GM18507 (cell line): Measurements from ENCODE around the gene MSANTD1.

ENCODE experiments used
- DNase-seq: peaks from one replicate; pipeline ENCODE4 v3.0.0; 2011; ENCODE audit warnings: low read depth; ENCODE audit not compliant: insufficient read length; ENCODE audit errors: extremely low spot score
- FAIRE-seq: peaks from 2 replicates; lab custom pipeline; 2011; peaks lifted over from hg19 to GRCh38; lab: Jason Lieb, UNC

MSANTD1 gene

DNA sequence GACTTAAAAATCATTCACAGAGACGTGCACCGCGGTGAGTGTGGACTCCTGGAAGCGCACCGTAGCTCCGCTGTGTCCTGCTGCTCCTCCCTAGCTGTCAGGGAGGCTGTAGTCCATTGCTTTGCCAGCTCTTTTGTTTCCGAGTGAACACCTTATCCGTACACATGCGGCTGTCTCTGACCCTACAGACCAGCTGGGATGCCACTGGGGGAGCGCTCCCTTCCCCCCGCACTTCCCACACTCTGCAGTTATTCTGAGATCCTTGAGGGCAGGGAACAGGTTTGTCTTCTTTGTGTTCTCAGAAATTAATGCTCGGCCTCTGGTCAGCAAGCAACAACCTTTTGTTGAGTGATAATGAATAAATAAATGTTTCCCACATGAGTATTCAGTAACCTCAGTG lies 33.7 kb upstream of the MSANTD1 start:
- FAIRE-seq (no peak), DNase-seq (no peak)

DNA sequence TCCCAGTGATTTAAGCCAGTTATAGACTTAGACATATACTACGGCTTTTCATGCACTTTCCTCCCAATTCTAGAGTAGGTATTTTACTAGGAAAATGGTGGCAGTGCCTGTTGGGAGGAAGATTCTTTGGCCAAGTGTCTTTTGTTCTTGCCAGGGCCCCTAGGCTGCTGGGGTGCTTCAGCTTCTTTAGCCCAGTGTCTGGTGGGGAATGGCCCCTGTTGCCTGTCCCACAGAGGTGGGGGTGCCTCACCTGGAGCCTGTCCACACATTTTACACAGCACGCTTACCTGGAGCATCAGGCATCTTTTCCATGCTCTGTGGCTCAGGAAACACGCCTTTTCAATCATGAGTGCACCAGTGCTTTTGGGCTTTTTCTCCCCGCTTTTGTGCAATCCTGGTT lies 33.2 kb upstream of the MSANTD1 start:
- DNase-seq (no peak), FAIRE-seq (no peak)

DNA sequence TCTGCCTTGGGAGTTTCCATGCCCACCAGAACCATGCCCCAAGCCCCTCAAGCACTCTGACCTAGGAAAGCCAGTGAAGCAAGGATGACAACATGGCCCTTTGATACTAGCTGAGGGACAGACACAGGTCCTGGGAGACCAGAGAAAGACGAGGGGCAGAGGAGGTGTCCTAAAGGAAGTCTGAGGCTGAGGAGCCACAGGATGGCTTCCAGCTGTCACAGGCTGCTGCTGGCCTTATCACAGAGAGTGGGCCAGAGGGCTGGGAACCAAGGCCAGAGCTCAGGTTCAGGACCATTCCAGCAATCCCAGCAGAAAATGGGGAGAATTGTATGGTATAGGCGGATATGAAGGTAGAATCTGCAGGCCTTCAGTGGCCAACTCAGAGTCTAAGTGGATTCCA lies 31.7 kb upstream of the MSANTD1 start:
- no peak for FAIRE-seq

DNA sequence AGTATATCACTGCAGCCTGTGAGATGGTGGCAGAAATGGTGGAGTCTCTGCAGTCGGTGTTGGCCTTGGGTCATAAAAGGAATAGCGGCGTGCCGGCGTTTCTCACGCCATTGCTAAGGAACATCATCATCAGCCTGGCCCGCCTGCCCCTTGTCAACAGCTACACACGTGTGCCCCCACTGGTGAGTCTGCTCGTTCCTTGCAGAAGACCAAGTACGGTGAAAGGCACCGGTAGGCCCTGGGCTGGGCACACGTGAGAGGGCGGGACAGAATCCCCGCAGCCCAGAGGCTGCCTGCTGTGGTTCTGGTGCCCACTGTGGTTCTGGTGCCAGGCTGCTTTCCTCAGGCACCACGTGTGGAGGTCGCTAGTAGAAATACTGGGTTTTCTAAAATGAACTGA lies 31.2 kb upstream of the MSANTD1 start:
- DNase-seq (no peak), FAIRE-seq (no peak)

More for the DNA sequence above, 31.7 kb upstream of the MSANTD1 start:
- DNase-seq = no peak

DNA sequence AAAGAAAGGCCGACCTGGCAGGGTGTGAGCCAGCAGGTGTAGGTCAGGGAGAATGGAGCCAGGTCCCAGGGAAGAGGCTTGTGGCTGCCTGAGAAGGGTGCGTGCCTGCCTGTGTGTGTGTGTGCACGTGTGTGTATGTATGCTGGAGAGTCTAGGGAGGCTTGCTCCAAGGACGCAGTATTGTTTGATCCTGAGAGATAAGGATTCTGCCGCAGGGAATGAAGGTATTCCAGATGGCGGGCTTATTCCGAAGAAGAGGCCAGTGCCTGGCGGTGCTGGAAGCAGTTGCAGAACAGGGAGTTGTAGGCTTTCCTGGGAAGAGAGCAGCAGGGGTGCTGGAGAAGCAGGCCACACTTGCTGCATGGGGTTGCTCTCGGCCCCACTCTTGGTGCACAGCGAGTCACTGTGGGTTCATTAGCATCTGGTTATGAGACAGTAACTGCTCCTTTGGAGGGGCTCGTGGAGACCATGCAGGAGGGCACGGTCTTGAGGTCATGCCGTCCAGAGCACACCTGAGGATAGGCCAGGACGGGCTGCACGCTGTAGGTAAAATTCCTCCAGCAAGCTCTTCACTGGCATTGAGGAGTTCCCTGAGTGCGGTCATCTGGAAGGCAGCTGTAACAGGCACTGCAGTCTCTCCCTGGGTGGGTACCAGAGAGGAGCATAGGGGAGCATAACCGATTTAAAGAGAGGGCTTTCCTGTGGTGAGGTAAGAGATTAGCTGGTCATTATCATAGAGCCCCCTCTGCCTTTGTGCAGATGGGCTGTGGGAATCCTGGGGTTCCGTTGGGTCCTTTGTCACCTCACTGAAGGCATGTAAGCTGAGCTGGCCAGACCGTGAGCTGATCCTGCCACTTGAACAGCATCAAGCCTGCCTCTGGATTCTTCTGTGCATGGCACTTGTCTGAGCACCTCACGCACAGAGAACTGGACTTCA lies 29.9 kb upstream of the MSANTD1 start:
- no peak for DNase-seq
- no peak for FAIRE-seq

DNA sequence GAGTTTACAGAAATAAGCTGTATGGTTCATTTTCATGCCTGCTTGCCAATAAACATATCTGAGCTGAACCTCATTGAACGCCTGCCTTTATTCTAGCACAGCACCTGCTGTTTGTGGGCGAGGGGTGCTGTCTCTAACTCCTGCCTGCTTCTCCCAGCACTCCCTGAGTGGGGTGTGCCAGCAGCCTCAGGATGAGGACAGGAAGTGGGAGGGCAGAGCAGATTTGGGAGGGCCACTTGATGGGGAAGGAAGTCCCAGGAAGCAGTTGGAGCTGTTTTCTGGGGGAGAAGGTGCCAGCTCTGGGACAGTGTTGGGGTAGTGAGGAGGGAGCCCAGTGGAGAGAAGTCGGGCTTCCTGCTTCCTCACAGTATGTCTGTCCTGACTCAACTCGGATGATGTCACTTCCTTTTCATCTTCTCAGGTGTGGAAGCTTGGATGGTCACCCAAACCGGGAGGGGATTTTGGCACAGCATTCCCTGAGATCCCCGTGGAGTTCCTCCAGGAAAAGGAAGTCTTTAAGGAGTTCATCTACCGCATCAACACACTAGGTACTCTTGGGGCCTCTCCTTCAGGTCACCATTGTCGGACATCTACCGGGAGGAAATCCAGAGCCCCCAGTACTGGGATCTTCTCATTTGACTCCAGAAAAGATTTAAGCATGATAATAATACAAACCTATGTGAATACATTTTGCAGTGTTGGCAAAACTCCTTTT lies 29.0 kb upstream of the MSANTD1 start:
- DNase-seq = no peak
- FAIRE-seq = no peak

DNA sequence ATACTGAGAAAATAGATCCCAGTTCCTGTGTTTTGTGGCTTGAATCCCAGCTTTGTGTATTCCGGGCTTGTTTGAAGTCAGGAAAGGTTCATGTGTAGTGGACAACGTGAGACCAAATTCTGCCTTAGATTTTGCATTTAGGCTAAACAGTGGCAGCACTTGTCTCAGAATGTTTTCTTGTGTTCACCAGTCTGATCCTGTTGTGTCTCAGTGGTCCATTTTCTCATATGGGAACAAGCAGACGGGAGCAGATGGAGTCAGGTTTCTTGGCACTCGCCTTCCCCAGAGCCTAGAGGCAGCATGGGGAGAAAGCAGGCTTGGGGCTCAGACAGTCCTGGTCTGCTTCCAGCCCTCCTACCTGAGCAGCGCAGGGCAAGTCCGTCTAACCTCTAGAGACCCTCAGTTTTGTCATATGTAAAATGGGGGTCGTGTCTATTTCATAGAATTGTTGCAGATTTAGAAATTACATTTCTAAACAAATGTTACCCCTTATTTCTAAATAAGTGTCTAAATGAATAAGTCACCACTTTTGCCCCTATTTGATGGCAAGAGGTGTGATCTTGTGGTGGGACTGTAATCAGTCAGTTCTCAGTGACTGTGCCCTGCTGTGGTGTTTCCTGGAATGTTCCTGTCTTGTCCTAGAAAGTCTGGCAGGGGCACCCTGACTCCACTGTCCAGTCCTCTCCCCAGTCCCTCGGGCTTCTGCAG lies 28.3 kb upstream of the MSANTD1 start:
- DNase-seq = no peak
- FAIRE-seq = no peak

DNA sequence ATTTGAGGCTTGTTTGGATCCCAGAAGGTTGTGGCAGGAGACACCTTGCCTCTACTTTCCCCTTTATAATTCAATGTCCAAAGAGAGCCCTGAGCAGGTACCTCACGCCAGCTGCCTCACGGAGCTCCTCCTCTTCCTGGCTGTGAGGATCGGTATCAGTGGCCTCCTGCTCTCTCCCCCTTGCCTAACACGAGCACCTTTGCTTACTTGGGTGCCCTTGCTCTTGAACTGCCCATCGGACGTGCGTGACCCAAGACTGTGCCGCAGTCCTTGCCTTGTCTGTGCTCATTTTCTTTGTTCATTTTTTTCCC lies 27.8 kb upstream of the MSANTD1 start:
- no peak for FAIRE-seq

DNA sequence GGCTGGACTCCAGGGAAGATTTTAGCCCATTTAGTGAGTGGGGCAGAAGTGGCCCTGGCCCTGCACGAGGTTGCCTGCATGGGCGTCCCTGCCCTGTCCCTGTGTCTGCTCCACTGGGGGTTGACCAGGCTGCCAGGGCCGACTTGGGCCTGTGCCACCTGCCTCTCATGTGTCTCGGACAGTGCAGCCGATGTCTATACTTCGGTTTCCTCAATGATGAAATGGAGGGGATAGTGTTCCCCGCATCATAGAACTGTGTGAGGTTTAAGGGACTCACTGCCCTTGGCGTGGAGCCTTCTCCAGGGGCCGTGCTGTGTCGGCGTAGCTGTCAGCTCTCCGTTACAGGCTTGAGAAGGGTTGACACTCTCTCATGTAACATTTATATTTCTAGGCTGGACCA lies 27.0 kb upstream of the MSANTD1 start:
- no peak for FAIRE-seq

More for the DNA sequence above, 27.8 kb upstream of the MSANTD1 start:
- DNase-seq = no peak

DNA sequence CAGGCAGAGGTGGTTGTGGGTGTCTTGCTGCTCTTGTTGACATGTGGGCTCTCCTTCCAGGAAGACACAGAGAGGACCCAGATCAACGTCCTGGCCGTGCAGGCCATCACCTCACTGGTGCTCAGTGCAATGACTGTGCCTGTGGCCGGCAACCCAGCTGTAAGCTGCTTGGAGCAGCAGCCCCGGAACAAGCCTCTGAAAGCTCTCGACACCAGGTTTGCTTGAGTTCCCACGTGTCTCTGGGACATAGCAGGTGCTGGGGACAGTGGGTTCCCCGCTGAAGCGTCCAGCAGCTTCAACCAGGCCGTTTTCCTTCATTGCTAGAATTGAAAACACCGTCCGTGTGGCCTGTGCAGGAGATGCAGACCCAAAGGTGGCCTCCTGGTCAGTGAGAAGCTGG lies 25.6 kb upstream of the MSANTD1 start:
- FAIRE-seq (no peak), DNase-seq (no peak)

More for the DNA sequence above, 27.0 kb upstream of the MSANTD1 start:
- no peak for DNase-seq

DNA sequence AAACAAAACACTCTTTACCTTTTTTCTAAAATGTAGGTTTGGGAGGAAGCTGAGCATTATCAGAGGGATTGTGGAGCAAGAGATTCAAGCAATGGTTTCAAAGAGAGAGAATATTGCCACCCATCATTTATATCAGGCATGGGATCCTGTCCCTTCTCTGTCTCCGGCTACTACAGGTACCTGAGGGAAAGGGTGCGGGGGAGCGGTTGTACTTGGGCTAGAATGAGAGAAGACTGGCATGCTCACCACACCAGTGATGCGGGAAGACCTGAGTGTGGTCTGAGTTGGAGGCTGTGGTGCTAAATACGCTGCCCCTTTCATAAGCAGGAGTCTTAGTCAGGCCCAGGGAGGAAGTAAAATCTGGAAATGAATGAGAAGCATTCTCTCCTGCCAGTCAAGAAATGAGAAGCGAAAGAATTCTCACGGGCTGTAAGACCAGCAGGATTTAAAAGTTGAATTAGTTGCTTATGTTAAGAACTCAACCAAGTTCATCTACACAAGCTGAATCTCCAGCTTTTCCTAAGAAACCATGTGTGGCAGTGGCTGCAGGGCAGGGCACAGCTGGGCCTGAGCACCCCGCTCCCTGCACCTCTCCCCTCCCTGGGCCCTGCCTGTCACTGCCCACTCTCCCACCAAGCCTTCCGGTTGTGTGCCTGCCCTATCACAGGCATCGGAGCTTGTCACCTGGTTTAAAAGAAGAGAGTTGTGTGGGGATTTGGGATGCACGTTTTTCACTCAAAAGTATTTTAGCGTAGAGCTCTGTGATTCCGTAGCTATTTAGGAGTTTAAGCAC lies 24.8 kb upstream of the MSANTD1 start:
- FAIRE-seq (no peak), DNase-seq (no peak)

DNA sequence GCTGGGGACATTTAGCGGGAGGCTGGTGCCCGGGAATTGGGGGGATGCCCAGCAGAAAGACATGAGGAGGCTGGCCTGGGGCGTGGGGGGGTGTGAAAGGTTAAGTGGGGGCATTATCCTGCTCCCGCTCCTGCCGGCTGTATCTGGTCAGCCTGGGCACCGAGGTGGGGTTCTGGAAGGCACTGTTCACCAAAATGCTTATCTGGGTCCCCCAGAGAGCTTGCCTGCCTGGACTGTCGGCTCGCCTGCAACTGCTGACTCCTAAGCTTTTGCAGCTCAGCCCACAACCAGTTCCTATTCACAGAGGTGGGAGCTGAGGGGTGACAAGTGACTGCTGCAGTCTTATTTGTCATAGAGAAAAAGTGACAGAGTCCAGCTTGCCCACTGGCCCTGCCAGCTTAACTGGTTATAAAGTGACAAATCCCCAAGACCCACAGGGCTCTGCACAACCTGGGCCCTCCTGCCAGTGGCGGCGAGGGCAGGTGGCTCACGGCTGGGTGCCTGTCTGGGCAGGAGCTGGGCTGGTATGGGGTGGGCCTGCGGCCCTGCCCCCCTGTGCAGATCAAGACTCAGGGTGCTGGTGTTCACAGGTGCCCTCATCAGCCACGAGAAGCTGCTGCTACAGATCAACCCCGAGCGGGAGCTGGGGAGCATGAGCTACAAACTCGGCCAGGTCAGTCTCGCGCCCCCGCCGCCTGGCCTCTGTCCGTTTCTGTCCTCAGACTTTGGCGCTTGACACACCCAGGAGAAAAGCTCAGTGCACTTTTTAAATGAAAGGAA lies 23.7 kb upstream of the MSANTD1 start:
- no peak for DNase-seq
- no peak for FAIRE-seq

DNA sequence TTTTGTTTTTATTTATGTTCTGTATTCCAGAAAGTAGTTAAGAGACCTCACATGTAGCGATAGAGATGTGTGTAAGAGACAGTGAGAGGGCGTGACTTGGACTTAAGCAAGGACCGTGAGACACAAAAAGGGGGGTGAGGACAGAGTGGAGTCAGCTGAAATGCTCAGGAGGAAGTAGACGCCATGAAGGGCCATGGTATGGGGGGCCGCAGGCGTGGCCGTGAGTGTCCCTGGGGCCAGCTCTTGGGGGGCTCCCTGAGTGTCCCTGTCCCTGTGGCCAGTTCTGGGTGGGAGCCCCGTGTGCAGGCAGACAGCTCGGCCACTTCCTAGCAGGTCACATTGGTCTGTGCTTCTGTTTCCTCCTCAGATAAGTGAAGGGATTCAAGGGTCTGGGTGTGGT lies 23.0 kb upstream of the MSANTD1 start:
- DNase-seq = no peak
- FAIRE-seq = no peak

DNA sequence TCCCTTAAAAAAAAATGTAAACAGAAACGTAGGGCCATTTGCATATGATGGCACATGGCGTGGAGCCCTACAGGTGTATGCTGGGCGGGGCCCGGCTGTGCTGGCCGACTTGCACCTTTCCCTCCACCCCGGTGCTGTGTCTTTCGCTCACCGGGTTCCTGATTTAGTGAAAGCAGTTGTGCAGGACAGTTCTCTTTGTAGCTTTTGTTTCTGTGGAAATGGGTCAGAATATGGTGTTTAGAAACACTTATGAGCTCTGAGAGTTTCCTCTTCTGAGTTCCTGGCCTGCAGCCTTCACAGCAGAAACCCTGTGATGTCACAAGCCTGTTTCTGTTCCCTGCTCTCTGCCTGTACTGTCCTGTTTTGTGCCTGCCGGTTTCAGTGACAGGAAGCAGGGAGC lies 22.5 kb upstream of the MSANTD1 start:
- DNase-seq (no peak), FAIRE-seq (no peak)

DNA sequence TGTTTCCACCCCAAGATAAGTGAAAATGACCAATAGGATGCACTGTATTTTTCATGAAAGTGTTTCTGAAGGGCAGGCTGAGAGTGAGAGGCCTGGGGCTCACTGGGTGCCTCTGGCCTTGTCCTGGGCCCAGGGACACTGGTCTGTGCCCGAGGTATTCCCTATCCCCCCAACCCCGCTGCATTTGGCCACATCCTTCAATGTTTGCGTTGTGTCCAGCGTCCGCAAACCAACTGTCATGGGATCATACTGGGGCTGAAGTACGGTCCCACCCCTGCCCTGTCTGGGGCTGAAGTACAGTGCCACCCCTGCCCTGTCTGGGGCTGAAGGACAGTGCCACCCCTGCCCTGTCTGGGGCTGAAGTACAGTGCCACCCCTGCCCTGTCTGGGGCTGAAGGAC lies 22.0 kb upstream of the MSANTD1 start:
- no peak for FAIRE-seq

DNA sequence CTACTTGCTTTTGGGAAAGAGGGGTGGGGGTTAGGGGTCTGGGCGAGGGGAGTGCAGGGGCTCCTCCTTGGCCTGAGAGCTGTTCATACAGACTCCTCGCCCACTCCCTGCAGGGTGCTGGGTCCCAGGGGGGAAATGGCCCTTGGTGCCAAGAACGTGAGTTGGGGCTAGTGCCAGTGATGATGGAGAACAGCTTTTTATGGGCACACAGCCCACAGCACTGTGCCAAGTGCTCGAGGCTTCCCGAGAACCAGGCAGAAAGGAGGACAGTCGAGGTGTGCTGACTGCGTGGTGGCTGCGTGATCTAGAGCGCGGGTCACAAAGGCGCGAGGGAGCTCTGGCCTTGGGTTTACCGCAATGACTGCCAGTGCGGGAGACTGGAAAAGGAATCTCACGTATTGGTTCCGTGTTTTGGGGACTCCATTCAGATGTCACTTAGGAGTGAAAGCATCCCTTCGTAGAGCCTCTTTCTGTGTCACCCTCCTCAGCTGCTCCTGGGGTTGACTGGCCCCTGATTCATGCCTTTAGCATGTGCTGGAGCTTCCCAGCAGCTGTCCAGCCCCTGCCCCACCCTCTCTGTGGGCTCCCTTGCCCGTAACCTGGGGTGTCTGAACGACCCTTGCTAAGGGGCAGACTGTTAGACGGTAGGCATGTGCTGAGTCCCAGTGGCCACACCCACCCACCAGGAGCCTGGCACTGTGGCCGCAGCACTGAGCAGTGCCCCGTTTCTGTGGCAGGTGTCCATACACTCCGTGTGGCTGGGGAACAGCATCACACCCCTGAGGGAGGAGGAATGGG lies 20.9 kb upstream of the MSANTD1 start:
- FAIRE-seq (no peak), DNase-seq (no peak)

More for the DNA sequence above, 22.0 kb upstream of the MSANTD1 start:
- DNase-seq = no peak

DNA sequence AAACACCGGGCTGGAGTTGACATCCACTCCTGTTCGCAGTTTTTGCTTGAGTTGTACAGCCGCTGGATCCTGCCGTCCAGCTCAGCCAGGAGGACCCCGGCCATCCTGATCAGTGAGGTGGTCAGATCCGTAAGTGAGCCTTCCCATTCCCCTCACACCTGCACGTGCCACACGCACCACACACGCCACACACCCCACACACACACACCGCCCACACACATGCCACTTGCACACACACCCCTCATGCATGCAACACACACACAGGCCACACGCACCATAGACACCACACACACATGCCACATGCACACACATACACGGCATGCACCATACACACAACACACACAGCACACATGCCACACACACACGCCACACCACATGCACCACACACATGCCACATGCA lies 20.1 kb upstream of the MSANTD1 start:
- FAIRE-seq (no peak), DNase-seq (no peak)

DNA sequence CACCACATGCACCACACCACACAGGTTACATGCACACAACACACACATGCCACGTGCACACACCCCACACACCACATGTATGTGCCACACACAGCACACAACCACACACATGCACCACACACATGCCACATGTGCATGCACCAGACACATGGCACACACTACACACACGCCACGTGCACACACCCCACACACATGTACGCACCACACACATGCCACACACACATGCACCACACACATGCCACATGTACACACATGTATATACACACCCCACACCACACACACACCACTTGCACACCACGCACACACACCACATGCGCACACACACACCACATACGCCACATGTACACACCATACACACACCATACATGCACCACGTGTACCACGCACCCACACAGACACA lies 19.6 kb upstream of the MSANTD1 start:
- DNase-seq (no peak), FAIRE-seq (no peak)
